HEK293 (cell line): Measurements from ENCODE around the gene OSBP2.
A peak's percentile ranks its signal among the peaks of the same experiment; 100 is the strongest.

Source experiments
- CTCF ChIA-PET: fragments of 350-600 bp; formaldehyde crosslinking; extraction: SDS; loops from one replicate; lab custom pipeline; 2021; ENCODE audit warnings: antibody characterized with exemption; lab: Yijun Ruan, JAX
- POLR2A ChIA-PET: fragments of 300-600 bp; formaldehyde crosslinking; extraction: SDS; loops from one replicate; lab custom pipeline; 2020; ENCODE audit warnings: antibody characterized with exemption, inconsistent platforms; lab: Yijun Ruan, JAX
- H3K27ac ChIP-seq: fragments of 200-500 bp; sonication (Bioruptor generic); 2 replicates; pipeline ENCODE4 v1.5.1; 2014; ENCODE audit warnings: low read depth, low read length, control low read depth, inconsistent platforms; ENCODE audit errors: extremely low read depth
- H3K36me3 ChIP-seq, 2 experiments: fragments of 200-500 bp in 1 of 2; sonication (Bioruptor generic) in 1 of 2; 1 replicate in 1 of 2; 2 replicates in 1 of 2; pipeline ENCODE4 v1.5.1; 2014 to 2017; ENCODE audit warnings: inconsistent platforms in 2 of 2, low read length in 2 of 2; ENCODE audit not compliant: control insufficient read depth in 2 of 2, insufficient read depth in 1 of 2
- H3K4me1 ChIP-seq: fragments of 200-500 bp; sonication (Bioruptor generic); 2 replicates; pipeline ENCODE4 v1.5.1; 2014; ENCODE audit warnings: mild to moderate bottlenecking, low read length, inconsistent platforms; ENCODE audit not compliant: control insufficient read depth, insufficient read depth
- H3K4me3 ChIP-seq: 2 replicates; pipeline ENCODE4 v1.5.1; 2011; ENCODE audit warnings: low read depth, mild to moderate bottlenecking, control low read depth, low read length, moderate library complexity
- H3K9me3 ChIP-seq: fragments of 200-500 bp; sonication (Bioruptor generic); 2 replicates; pipeline ENCODE4 v1.5.1; 2014; ENCODE audit warnings: low read depth, low read length, inconsistent platforms; ENCODE audit not compliant: control insufficient read depth, insufficient read depth
- FEZF1 ChIP-seq: fragments of 450-650 bp; formaldehyde crosslinking; IDR thresholded peaks from 2 replicates; pipeline ENCODE4 v1.5.1; 2016; ENCODE audit warnings: missing biosample characterization, missing genetic modification characterization
- KLF8 ChIP-seq: fragments of 450-650 bp; formaldehyde crosslinking; IDR thresholded peaks from 2 replicates; pipeline ENCODE4 v1.5.1; 2016; ENCODE audit warnings: missing biosample characterization, missing genetic modification characterization
- REPIN1 ChIP-seq: fragments of 450-650 bp; formaldehyde crosslinking; IDR thresholded peaks from 2 replicates; pipeline ENCODE4 v1.5.1; 2017; ENCODE audit warnings: missing biosample characterization, missing genetic modification characterization, low read depth
- YY2 ChIP-seq: fragments of 450-650 bp; formaldehyde crosslinking; IDR thresholded peaks from 2 replicates; pipeline ENCODE4 v1.5.1; 2016; ENCODE audit warnings: missing biosample characterization, missing genetic modification characterization
- ZBTB1 ChIP-seq: fragments of 450-650 bp; formaldehyde crosslinking; IDR thresholded peaks from 2 replicates; pipeline ENCODE4 v1.5.1; 2016; ENCODE audit warnings: missing biosample characterization, missing genetic modification characterization
- ZIC2 ChIP-seq: fragments of 450-650 bp; formaldehyde crosslinking; IDR thresholded peaks from 2 replicates; pipeline ENCODE4 v1.5.1; 2016; ENCODE audit warnings: missing biosample characterization, missing genetic modification characterization
- ZNF112 ChIP-seq: fragments of 450-650 bp; formaldehyde crosslinking; IDR thresholded peaks from 2 replicates; pipeline ENCODE4 v1.5.0; 2017; ENCODE audit warnings: missing biosample characterization, missing genetic modification characterization
- ZNF148 ChIP-seq: fragments of 450-650 bp; formaldehyde crosslinking; IDR thresholded peaks from 2 replicates; pipeline ENCODE4 v1.5.0; 2017; ENCODE audit warnings: missing biosample characterization, missing genetic modification characterization, borderline replicate concordance
- ZNF514 ChIP-seq: fragments of 450-650 bp; formaldehyde crosslinking; IDR thresholded peaks from 2 replicates; pipeline ENCODE4 v1.5.1; 2016; ENCODE audit warnings: missing biosample characterization, missing genetic modification characterization
- ZNF530 ChIP-seq: fragments of 450-650 bp; formaldehyde crosslinking; IDR thresholded peaks from 2 replicates; pipeline ENCODE4 v1.5.1; 2016; ENCODE audit warnings: low read depth, missing biosample characterization, missing genetic modification characterization
- ZNF560 ChIP-seq: fragments of 450-650 bp; formaldehyde crosslinking; IDR thresholded peaks from 2 replicates; pipeline ENCODE4 v1.5.1; 2017; ENCODE audit warnings: missing biosample characterization, missing genetic modification characterization, borderline replicate concordance
- ZNF600 ChIP-seq: fragments of 450-650 bp; formaldehyde crosslinking; IDR thresholded peaks from 2 replicates; pipeline ENCODE4 v1.5.1; 2016; ENCODE audit warnings: missing biosample characterization, missing genetic modification characterization
- ZNF626 ChIP-seq: fragments of 450-650 bp; sonication (Bioruptor Pico); formaldehyde crosslinking; IDR thresholded peaks from 2 replicates; pipeline ENCODE4 v1.5.1; 2018; ENCODE audit warnings: missing biosample characterization, missing genetic modification characterization, inconsistent platforms
- ZNF837 ChIP-seq: fragments of 450-650 bp; formaldehyde crosslinking; IDR thresholded peaks from 2 replicates; pipeline ENCODE4 v1.5.1; 2016; ENCODE audit warnings: missing biosample characterization, missing genetic modification characterization
- TF ChIP-seq, protein P1 (sequence below): fragments of 450-650 bp; formaldehyde crosslinking; IDR thresholded peaks from 2 replicates; pipeline ENCODE4 v1.5.1; 2016; ENCODE audit warnings: missing biosample characterization, missing genetic modification characterization
- TF ChIP-seq, protein P2 (sequence below): fragments of 450-650 bp; formaldehyde crosslinking; IDR thresholded peaks from 2 replicates; pipeline ENCODE4 v1.5.1; 2017; ENCODE audit warnings: missing biosample characterization, missing genetic modification characterization
- TF ChIP-seq, protein P3 (sequence below): fragments of 450-650 bp; formaldehyde crosslinking; IDR thresholded peaks from 2 replicates; pipeline ENCODE4 v1.5.1; 2016; ENCODE audit warnings: missing biosample characterization, missing genetic modification characterization
- TF ChIP-seq, protein P4 (sequence below): fragments of 450-650 bp; formaldehyde crosslinking; IDR thresholded peaks from 2 replicates; pipeline ENCODE4 v1.5.1; 2016; ENCODE audit warnings: missing biosample characterization, missing genetic modification characterization, borderline replicate concordance

The OSBP2 gene

GRCh38 chr22:30922151-30922611, 227.5 kb downstream of the OSBP2 start:
- CTCF ChIA-PET: interaction anchor here (0.8 to 6.9 kb wide), 7 partner anchors 8 to 288 kb away, joined by 3 to 166 read pairs (median 26); no protein-coding TSS in a partner anchor
- no peak overlapping the region for H3K27ac ChIP-seq
- no peak for TF ChIP-seq KLF8 (tag by site-specific recombination)
- TF ChIP-seq ZNF530 (tag by site-specific recombination): no peak
- no peak for TF ChIP-seq ZNF560 (tag by site-specific recombination)
- TF ChIP-seq, protein P1, sequence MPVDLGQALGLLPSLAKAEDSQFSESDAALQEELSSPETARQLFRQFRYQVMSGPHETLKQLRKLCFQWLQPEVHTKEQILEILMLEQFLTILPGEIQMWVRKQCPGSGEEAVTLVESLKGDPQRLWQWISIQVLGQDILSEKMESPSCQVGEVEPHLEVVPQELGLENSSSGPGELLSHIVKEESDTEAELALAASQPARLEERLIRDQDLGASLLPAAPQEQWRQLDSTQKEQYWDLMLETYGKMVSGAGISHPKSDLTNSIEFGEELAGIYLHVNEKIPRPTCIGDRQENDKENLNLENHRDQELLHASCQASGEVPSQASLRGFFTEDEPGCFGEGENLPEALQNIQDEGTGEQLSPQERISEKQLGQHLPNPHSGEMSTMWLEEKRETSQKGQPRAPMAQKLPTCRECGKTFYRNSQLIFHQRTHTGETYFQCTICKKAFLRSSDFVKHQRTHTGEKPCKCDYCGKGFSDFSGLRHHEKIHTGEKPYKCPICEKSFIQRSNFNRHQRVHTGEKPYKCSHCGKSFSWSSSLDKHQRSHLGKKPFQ (tag by site-specific recombination): no peak
- TF ChIP-seq ZNF148: no peak
- TF ChIP-seq, protein P2, sequence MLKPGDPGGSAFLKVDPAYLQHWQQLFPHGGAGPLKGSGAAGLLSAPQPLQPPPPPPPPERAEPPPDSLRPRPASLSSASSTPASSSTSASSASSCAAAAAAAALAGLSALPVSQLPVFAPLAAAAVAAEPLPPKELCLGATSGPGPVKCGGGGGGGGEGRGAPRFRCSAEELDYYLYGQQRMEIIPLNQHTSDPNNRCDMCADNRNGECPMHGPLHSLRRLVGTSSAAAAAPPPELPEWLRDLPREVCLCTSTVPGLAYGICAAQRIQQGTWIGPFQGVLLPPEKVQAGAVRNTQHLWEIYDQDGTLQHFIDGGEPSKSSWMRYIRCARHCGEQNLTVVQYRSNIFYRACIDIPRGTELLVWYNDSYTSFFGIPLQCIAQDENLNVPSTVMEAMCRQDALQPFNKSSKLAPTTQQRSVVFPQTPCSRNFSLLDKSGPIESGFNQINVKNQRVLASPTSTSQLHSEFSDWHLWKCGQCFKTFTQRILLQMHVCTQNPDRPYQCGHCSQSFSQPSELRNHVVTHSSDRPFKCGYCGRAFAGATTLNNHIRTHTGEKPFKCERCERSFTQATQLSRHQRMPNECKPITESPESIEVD (tag by site-specific recombination): no peak
- TF ChIP-seq ZNF600 (tag by site-specific recombination): 0 out of 2 replicates have a peak, but pooled peaks have one; percentile 21
- no peak overlapping the region for H3K4me3 ChIP-seq
- POLR2A ChIA-PET: no interaction called here
- H3K4me1 ChIP-seq: no peaks in the 10 kb centered on the region
- peaks cover 11 to 28% of the 10 kb centered on the region in 2 experiments; a peak in 2 of 3 replicates for H3K36me3 ChIP-seq
- no peaks in the 10 kb centered on the region for H3K9me3 ChIP-seq

- POLR2A ChIA-PET: no interaction called here
- CTCF ChIA-PET: interaction anchor here (0.6 to 6.9 kb wide), 4 partner anchors 54 to 168 kb away, joined by 3 to 166 read pairs (median 3); no protein-coding TSS in a partner anchor
- Histone ChIP-seq H3K27ac (no peak overlapping the region), H3K9me3 (no peaks in the 10 kb centered on the region), H3K4me1 (no peaks in the 10 kb centered on the region), H3K36me3 (peaks cover 14 to 39% of the 10 kb centered on the region in 2 experiments; a peak in 2 of 3 replicates), H3K4me3 (no peak overlapping the region)
- TF ChIP-seq ZNF837: no peak
- TF ChIP-seq YY2 (tag by site-specific recombination): no peak
Observed at GRCh38 chr22:30923168-30923900, 228.7 kb downstream of the OSBP2 start.

- H3K9me3 ChIP-seq: no peaks in the 10 kb centered on the region
- H3K4me3 ChIP-seq: no peak overlapping the region
- H3K36me3 ChIP-seq: peaks cover 28 to 61% of the 10 kb centered on the region in 2 experiments; a peak in 2 of 3 replicates
- no peak for TF ChIP-seq ZNF514
- TF ChIP-seq, protein P3, sequence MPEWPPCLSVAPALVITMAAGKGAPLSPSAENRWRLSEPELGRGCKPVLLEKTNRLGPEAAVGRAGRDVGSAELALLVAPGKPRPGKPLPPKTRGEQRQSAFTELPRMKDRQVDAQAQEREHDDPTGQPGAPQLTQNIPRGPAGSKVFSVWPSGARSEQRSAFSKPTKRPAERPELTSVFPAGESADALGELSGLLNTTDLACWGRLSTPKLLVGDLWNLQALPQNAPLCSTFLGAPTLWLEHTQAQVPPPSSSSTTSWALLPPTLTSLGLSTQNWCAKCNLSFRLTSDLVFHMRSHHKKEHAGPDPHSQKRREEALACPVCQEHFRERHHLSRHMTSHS (tag by site-specific recombination): no peak
- TF ChIP-seq REPIN1: no peak
- no peak for TF ChIP-seq ZNF112 (tag by site-specific recombination)
- no peak for TF ChIP-seq FEZF1 (tag by site-specific recombination)
- TF ChIP-seq, protein P4, sequence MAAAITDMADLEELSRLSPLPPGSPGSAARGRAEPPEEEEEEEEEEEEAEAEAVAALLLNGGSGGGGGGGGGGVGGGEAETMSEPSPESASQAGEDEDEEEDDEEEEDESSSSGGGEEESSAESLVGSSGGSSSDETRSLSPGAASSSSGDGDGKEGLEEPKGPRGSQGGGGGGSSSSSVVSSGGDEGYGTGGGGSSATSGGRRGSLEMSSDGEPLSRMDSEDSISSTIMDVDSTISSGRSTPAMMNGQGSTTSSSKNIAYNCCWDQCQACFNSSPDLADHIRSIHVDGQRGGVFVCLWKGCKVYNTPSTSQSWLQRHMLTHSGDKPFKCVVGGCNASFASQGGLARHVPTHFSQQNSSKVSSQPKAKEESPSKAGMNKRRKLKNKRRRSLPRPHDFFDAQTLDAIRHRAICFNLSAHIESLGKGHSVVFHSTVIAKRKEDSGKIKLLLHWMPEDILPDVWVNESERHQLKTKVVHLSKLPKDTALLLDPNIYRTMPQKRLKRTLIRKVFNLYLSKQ (tag by site-specific recombination): no peak
- TF ChIP-seq ZBTB1 (tag by site-specific recombination): no peak
- TF ChIP-seq ZNF626: no peak
- peak; percentile 50 for TF ChIP-seq ZIC2
- POLR2A ChIA-PET: no interaction called here
- CTCF ChIA-PET: no interaction called here
- H3K27ac ChIP-seq: no peak overlapping the region
- no peaks in the 10 kb centered on the region for H3K4me1 ChIP-seq
Observed at GRCh38 chr22:30925667-30926066, 231.0 kb downstream of the OSBP2 start.
